ENCODE measurements around the gene MYH9. TPM values are rescaled to one million over a fixed set of nuclear protein-coding genes. Genes with fewer than 3 reads are reported as not detected.
A peak's percentile ranks its signal among the peaks of the same experiment; 100 is the strongest.

The MYH9 gene
- total RNA-seq, 2 donors from 2014 or later: 125 to 229 TPM

GRCh38 chr22:36331306-36331911 lies 56.4 kb downstream of the MYH9 start:
- Histone ChIP-seq H3K27me3 (no peaks in the 10 kb centered on the region), H3K36me3 (peaks cover 70% of the 10 kb centered on the region), H3K9me3 (no peaks in the 10 kb centered on the region), H3K27ac (peak overlapping the region; percentile 98 to 99), H3K4me1 (peaks cover 0 to 100% of the 10 kb centered on the region in 2 donors), H3K4me3 (peak overlapping the region in 1 of 2 donors; percentile 9)
- TF ChIP-seq, protein P1, sequence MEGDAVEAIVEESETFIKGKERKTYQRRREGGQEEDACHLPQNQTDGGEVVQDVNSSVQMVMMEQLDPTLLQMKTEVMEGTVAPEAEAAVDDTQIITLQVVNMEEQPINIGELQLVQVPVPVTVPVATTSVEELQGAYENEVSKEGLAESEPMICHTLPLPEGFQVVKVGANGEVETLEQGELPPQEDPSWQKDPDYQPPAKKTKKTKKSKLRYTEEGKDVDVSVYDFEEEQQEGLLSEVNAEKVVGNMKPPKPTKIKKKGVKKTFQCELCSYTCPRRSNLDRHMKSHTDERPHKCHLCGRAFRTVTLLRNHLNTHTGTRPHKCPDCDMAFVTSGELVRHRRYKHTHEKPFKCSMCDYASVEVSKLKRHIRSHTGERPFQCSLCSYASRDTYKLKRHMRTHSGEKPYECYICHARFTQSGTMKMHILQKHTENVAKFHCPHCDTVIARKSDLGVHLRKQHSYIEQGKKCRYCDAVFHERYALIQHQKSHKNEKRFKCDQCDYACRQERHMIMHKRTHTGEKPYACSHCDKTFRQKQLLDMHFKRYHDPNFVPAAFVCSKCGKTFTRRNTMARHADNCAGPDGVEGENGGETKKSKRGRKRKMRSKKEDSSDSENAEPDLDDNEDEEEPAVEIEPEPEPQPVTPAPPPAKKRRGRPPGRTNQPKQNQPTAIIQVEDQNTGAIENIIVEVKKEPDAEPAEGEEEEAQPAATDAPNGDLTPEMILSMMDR (IDR thresholded peaks at IDR 0.05): no peak
- peak; percentile 94 for DNase-seq (ENCODE audit: low spot score)

DNA sequence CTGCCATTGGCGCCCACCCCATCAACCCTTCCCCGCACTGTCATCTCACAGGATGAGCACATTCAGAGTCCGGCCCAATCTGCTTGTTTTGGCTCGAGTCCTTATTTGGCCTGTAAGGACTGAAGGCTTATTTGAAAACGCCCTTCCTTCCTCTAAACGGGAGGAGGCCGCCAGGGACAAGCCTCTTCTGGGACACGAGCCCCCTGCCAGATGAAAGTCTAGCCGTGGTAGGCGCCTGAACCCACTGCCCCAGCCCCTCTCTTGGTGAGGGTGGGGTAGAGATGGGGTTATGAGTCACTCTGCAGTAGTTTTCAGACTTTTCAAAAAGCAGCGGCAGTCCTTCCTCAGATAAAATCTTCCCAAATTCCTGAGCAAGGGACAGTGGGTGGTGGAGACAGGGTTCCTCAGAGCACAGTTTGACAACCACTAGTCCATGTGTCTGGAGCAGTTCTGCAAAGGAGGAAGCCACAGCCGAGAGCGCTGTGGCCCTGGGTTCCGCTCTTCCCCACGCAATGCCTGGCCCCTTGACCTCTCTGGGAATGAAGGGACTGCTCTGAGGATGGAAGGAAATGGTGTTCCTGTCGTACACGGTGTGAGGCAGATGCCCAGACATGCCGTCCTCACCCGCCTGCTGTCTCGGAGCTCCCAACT lies 57.0 kb downstream of the MYH9 start:
- no peaks in the 10 kb centered on the region for H3K27me3 ChIP-seq
- peaks cover 70% of the 10 kb centered on the region for H3K36me3 ChIP-seq
- H3K9me3 ChIP-seq: no peaks in the 10 kb centered on the region
- peak overlapping the region; percentile 98 to 99 for H3K27ac ChIP-seq
- no peak overlapping the region for H3K4me3 ChIP-seq
- DNase-seq (ENCODE audit: low spot score): peak; percentile 79
- H3K4me1 ChIP-seq: peaks cover 0 to 100% of the 10 kb centered on the region in 2 donors
- TF ChIP-seq, protein P1 (IDR thresholded peaks at IDR 0.05): no peak

- H3K4me3 ChIP-seq: no peak overlapping the region
- no peaks in the 10 kb centered on the region for H3K9me3 ChIP-seq
- H3K36me3 ChIP-seq: peaks cover 70% of the 10 kb centered on the region
Measured at GRCh38 chr22:36330127-36330526, 57.6 kb downstream of the MYH9 start.

GRCh38 chr22:36329254-36330078 lies 58.3 kb downstream of the MYH9 start:
- H3K9me3 ChIP-seq: no peaks in the 10 kb centered on the region
- DNase-seq (ENCODE audit: low spot score): peak; percentile 85
- TF ChIP-seq, protein P1 (IDR thresholded peaks at IDR 0.05): no peak
- peaks cover 70% of the 10 kb centered on the region for H3K36me3 ChIP-seq
- peak overlapping the region; percentile 98 to 99 for H3K27ac ChIP-seq
- peak overlapping the region in 1 of 2 donors; percentile 7 for H3K4me3 ChIP-seq
- peaks cover 0 to 100% of the 10 kb centered on the region in 2 donors for H3K4me1 ChIP-seq
- H3K27me3 ChIP-seq: no peaks in the 10 kb centered on the region

More at GRCh38 chr22:36330127-36330526, 57.6 kb downstream of the MYH9 start:
- Histone ChIP-seq H3K27me3 (no peaks in the 10 kb centered on the region), H3K27ac (peak overlapping the region; percentile 98 to 99), H3K4me1 (peaks cover 0 to 100% of the 10 kb centered on the region in 2 donors)
- TF ChIP-seq, protein P1 (IDR thresholded peaks at IDR 0.05): no peak
- no peak for DNase-seq (ENCODE audit: low spot score)

DNA sequence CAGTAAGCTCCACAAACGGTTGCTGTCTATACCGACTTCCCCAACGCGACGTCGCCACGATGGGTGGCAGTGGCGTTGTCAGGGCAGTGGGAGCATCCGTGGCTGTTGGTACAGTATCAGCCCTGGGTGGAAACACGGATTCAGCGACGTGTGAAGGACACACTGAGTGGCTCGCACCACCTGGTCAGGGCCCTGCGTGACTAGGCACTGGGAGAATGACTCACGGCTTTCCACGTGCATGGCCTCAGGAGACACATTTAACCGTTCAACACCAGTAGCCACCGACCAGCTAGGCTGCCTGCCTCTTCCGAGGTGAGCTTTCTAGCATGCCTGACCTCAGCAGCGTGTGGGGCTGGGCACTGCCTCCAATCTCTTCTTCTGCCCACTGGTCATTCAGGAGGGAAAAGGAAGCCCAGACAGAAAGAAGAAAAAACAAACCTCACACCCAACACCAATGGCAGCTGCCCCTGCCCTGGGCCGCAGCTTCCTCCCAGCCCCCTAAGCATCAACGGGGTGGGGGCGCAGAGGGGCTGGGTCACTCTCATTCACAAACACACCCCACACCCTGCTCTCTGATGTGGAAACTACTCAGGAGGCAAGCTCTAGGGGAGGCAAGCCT lies 59.0 kb downstream of the MYH9 start:
- peak; percentile 91 for DNase-seq (ENCODE audit: low spot score)
- Histone ChIP-seq H3K27me3 (no peaks in the 10 kb centered on the region), H3K36me3 (peaks cover 70% of the 10 kb centered on the region), H3K27ac (peak overlapping the region; percentile 98 to 99), H3K4me1 (peaks cover 0 to 100% of the 10 kb centered on the region in 2 donors), H3K9me3 (no peaks in the 10 kb centered on the region), H3K4me3 (peak overlapping the region in 1 of 2 donors; percentile 7)
- TF ChIP-seq, protein P1 (IDR thresholded peaks at IDR 0.05): no peak

Data from right atrium auricular region (tissue), 2 donors.